MM.1S (cell line): Measurements from ENCODE around the gene PDK4.

ENCODE experiments used
- DNase-seq: peaks from one replicate; pipeline ENCODE4 v3.0.0-alpha.2; 2015
- H2AFZ ChIP-seq: fragments of 300-600 bp; sonication (generic); 2 replicates; pipeline ENCODE4 v1.6.0; 2016; ENCODE audit warnings: antibody characterized with exemption, low read length
- H3F3A ChIP-seq: fragments of 300-600 bp; sonication (generic); 2 replicates; pipeline ENCODE4 v1.6.1; 2016; ENCODE audit warnings: mild to moderate bottlenecking, antibody characterized with exemption, low read length, moderate library complexity, mixed read lengths; ENCODE audit not compliant: insufficient read depth
- H3K27ac ChIP-seq: fragments of 300-600 bp; sonication (generic); 2 replicates; pipeline ENCODE4 v1.5.1; 2016; ENCODE audit warnings: mild to moderate bottlenecking, low read length
- H3K27me3 ChIP-seq: fragments of 300-600 bp; sonication (generic); replicated peaks from 2 replicates; pipeline ENCODE4 v1.6.0; 2016; ENCODE audit warnings: low read length; ENCODE audit not compliant: insufficient read depth
- H3K36me3 ChIP-seq: fragments of 300-600 bp; sonication (generic); replicated peaks from 2 replicates; pipeline ENCODE4 v1.6.1; 2016; ENCODE audit warnings: mild to moderate bottlenecking, low read length, mixed read lengths; ENCODE audit not compliant: insufficient read depth
- H3K4me1 ChIP-seq: fragments of 300-600 bp; sonication (generic); 2 replicates; pipeline ENCODE4 v1.6.1; 2016; ENCODE audit warnings: low read length, mixed read lengths
- H3K4me2 ChIP-seq: fragments of 300-600 bp; sonication (generic); 2 replicates; pipeline ENCODE4 v1.6.0; 2016; ENCODE audit warnings: low read depth, low read length
- H3K4me3 ChIP-seq: fragments of 300-600 bp; sonication (generic); 2 replicates; pipeline ENCODE4 v1.5.1; 2016; ENCODE audit warnings: low read length, mixed read lengths
- H3K79me2 ChIP-seq: fragments of 300-600 bp; sonication (generic); 2 replicates; pipeline ENCODE4 v1.6.1; 2016; ENCODE audit warnings: mixed run types, low read length, mixed read lengths
- H3K9ac ChIP-seq: fragments of 300-600 bp; sonication (generic); 2 replicates; pipeline ENCODE4 v1.6.1; 2016; ENCODE audit warnings: low read length, mixed read lengths
- H3K9me2 ChIP-seq: fragments of 300-600 bp; sonication (generic); replicated peaks from 2 replicates; pipeline ENCODE4 v1.6.1; 2016; ENCODE audit warnings: mild to moderate bottlenecking, low read length, mixed read lengths; ENCODE audit not compliant: insufficient read depth
- H3K9me3 ChIP-seq: fragments of 300-600 bp; sonication (generic); replicated peaks from 2 replicates; pipeline ENCODE4 v1.6.1; 2016; ENCODE audit warnings: mild to moderate bottlenecking, low read length, mixed read lengths; ENCODE audit not compliant: insufficient read depth
- H4K20me1 ChIP-seq: fragments of 300-600 bp; sonication (generic); 2 replicates; pipeline ENCODE4 v1.6.1; 2016; ENCODE audit warnings: mild to moderate bottlenecking, low read length, moderate library complexity, mixed read lengths; ENCODE audit not compliant: insufficient read depth
- EZH2 ChIP-seq: fragments of 300-600 bp; sonication (generic); optimal IDR thresholded peaks from 2 replicates; pipeline ENCODE3; 2017; ENCODE audit warnings: low read depth, mild to moderate bottlenecking, antibody characterized with exemption, low read length, mixed read lengths
- EZH2phosphoT487 ChIP-seq: fragments of 300-600 bp; sonication (generic); IDR thresholded peaks from 2 replicates; pipeline ENCODE4 v1.6.1; 2018; ENCODE audit warnings: antibody characterized with exemption, low read length
- TF ChIP-seq, protein P1 (sequence below): fragments of 300-600 bp; sonication (generic); IDR thresholded peaks from 2 replicates; pipeline ENCODE4 v1.5.1; 2016; ENCODE audit warnings: antibody characterized with exemption, low read length, mixed read lengths

The PDK4 gene

DNA sequence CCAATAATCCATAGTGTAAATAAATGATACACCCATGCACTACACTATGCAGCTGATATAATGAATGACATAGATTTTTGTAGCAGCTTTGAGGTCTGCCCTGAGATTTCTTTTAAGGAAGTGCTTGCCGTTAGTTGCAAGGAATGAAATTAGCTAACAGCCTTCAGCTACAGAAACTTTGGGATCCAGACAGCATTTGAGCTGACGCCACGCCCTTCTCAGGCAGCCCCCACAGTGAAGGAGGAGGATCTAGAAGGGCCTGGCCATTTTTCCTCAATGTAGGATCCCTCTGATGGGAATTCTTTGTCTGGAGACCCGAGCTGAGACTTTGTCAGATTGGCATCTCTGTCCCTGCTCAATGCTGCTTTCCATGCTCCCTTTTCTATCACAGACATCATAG lies 6.1 kb upstream of the PDK4 start:
- H3K4me1 ChIP-seq = peaks cover 7% of the 10 kb centered on the region
- H3K27me3 ChIP-seq = no peaks in the 10 kb centered on the region
- H3K9me3 ChIP-seq = no peaks in the 10 kb centered on the region
- no peak overlapping the region for H2AFZ ChIP-seq
- H3K79me2 ChIP-seq = no peaks in the 10 kb centered on the region
- H3K4me2 ChIP-seq = no peak overlapping the region
- no peaks in the 10 kb centered on the region for H3F3A ChIP-seq
- H3K9me2 ChIP-seq = no peaks in the 10 kb centered on the region
- no peak for TF ChIP-seq EZH2
- TF ChIP-seq, protein P1, sequence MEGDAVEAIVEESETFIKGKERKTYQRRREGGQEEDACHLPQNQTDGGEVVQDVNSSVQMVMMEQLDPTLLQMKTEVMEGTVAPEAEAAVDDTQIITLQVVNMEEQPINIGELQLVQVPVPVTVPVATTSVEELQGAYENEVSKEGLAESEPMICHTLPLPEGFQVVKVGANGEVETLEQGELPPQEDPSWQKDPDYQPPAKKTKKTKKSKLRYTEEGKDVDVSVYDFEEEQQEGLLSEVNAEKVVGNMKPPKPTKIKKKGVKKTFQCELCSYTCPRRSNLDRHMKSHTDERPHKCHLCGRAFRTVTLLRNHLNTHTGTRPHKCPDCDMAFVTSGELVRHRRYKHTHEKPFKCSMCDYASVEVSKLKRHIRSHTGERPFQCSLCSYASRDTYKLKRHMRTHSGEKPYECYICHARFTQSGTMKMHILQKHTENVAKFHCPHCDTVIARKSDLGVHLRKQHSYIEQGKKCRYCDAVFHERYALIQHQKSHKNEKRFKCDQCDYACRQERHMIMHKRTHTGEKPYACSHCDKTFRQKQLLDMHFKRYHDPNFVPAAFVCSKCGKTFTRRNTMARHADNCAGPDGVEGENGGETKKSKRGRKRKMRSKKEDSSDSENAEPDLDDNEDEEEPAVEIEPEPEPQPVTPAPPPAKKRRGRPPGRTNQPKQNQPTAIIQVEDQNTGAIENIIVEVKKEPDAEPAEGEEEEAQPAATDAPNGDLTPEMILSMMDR = no peak
- no peak for TF ChIP-seq EZH2phosphoT487
- no peaks in the 10 kb centered on the region for H3K36me3 ChIP-seq
- no peak overlapping the region for H3K9ac ChIP-seq
- no peak for DNase-seq
- no peak overlapping the region for H3K4me3 ChIP-seq
- H4K20me1 ChIP-seq = no peaks in the 10 kb centered on the region
- H3K27ac ChIP-seq = no peak overlapping the region

DNA sequence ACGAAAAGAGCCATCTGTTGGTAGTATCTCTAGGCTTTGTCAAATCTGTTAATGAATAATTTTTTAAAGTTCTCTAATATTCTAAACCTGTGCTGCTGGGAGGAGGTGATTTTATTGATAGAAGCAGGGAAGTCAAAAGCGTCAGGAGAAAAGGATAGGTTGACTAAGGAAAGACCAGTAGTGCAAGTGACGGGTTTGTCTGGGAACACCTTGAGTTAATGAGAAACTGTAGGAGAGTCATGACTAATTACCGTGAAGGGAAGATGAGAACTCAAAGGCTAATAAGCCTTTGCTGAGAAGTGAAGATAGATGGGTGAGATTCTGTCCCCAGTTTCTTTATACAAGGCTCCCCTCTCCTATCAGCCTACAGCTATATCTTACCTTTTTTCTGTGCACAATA lies 5.0 kb upstream of the PDK4 start:
- no peaks in the 10 kb centered on the region for H3K4me1 ChIP-seq
- no peaks in the 10 kb centered on the region for H3K79me2 ChIP-seq
- no peak for DNase-seq
- TF ChIP-seq, protein P1 = no peak
- TF ChIP-seq EZH2phosphoT487 (no peak), EZH2 (no peak)
- H3F3A ChIP-seq = no peaks in the 10 kb centered on the region
- no peak overlapping the region for H3K9ac ChIP-seq
- H4K20me1 ChIP-seq = no peaks in the 10 kb centered on the region
- H3K9me2 ChIP-seq = no peaks in the 10 kb centered on the region
- H3K36me3 ChIP-seq = no peaks in the 10 kb centered on the region
- H3K4me2 ChIP-seq = no peak overlapping the region
- no peak overlapping the region for H3K4me3 ChIP-seq
- H3K27ac ChIP-seq = no peak overlapping the region
- H3K27me3 ChIP-seq = no peaks in the 10 kb centered on the region
- H3K9me3 ChIP-seq = no peaks in the 10 kb centered on the region
- H2AFZ ChIP-seq = no peak overlapping the region

DNA sequence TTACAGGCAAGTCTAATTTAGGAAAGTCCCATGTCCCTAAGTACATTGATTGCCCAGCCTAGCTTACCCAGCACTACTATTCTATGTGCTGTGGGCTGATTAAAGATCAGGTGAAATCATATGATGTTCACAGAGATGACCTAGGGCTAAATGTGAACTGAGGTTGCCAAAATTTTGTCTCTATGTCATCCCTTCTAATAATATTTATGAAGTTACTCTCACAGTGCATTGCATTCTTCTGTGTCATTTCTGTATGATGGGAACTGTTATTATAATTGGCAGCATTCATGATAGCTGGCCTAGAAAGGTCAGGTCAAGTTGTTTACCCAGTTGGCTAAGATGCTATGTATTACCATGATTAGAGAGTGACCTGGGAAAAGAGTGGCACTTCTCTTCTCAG lies 2.8 kb upstream of the PDK4 start:
- H3K9me3 ChIP-seq = no peaks in the 10 kb centered on the region
- H3K9ac ChIP-seq = no peak overlapping the region
- no peak for DNase-seq

More for the DNA sequence above, 2.8 kb upstream of the PDK4 start:
- Histone ChIP-seq H4K20me1 (no peaks in the 10 kb centered on the region), H3K27me3 (no peaks in the 10 kb centered on the region), H2AFZ (no peak overlapping the region), H3K79me2 (no peaks in the 10 kb centered on the region), H3K9me2 (no peaks in the 10 kb centered on the region), H3K4me3 (no peak overlapping the region), H3K27ac (no peak overlapping the region), H3K4me1 (no peaks in the 10 kb centered on the region), H3K4me2 (no peak overlapping the region), H3F3A (no peaks in the 10 kb centered on the region), H3K36me3 (no peaks in the 10 kb centered on the region)
- no peak for TF ChIP-seq EZH2
- TF ChIP-seq, protein P1 = no peak
- TF ChIP-seq EZH2phosphoT487 = no peak
